D721Med (cell line): Measurements from ENCODE around the gene GBP1.

ENCODE experiments used
- DNase-seq: peaks from one replicate; pipeline ENCODE4 v3.0.0; 2011; ENCODE audit warnings: low spot score; ENCODE audit not compliant: insufficient read length
- FAIRE-seq: peaks from 2 replicates; lab custom pipeline; 2011; peaks lifted over from hg19 to GRCh38; lab: Jason Lieb, UNC
- TF ChIP-seq, protein P1 (sequence below): IDR thresholded peaks from 2 replicates; pipeline ENCODE4 v1.5.1; 2012; ENCODE audit warnings: mild to moderate bottlenecking, control low read depth; ENCODE audit not compliant: insufficient read depth; ENCODE audit errors: missing control alignments

The GBP1 gene

DNA sequence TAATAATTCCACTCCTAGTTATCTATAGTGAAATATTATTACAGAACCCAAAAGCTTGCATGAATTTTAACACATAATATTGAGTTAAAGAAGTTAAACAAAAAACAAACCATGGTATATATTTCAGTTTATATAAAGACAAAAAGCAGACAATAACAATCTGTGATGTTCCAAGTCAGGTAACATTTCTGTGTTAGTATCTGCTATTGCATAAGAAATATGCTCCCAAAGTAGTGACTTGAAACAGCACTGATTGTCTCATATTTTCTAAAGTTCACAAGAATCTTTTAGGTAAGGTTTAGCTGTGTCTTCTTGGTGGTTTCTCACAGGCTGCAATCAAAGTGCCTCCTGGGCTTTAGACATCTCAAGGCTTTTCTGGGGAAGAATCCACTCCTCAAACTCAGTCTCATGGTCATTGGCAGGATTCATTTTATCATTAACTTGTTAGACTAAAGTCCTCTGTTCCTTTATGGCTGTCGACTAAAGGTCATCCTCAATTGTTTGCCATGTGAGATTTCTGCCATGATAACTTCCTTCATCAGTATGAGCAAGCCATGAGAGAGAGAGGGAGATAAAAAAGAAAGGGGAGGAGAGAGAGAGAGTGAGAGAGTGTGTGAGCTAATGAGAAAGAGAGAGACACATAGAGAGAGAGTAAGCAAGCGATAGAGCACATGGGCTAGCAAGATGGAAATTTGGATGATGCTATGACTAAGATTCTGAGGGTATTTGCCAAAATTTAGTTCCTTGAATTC lies 19.9 kb downstream of the GBP1 start:
- TF ChIP-seq, protein P1, sequence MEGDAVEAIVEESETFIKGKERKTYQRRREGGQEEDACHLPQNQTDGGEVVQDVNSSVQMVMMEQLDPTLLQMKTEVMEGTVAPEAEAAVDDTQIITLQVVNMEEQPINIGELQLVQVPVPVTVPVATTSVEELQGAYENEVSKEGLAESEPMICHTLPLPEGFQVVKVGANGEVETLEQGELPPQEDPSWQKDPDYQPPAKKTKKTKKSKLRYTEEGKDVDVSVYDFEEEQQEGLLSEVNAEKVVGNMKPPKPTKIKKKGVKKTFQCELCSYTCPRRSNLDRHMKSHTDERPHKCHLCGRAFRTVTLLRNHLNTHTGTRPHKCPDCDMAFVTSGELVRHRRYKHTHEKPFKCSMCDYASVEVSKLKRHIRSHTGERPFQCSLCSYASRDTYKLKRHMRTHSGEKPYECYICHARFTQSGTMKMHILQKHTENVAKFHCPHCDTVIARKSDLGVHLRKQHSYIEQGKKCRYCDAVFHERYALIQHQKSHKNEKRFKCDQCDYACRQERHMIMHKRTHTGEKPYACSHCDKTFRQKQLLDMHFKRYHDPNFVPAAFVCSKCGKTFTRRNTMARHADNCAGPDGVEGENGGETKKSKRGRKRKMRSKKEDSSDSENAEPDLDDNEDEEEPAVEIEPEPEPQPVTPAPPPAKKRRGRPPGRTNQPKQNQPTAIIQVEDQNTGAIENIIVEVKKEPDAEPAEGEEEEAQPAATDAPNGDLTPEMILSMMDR = no peak
- DNase-seq (no peak), FAIRE-seq (no peak)

DNA sequence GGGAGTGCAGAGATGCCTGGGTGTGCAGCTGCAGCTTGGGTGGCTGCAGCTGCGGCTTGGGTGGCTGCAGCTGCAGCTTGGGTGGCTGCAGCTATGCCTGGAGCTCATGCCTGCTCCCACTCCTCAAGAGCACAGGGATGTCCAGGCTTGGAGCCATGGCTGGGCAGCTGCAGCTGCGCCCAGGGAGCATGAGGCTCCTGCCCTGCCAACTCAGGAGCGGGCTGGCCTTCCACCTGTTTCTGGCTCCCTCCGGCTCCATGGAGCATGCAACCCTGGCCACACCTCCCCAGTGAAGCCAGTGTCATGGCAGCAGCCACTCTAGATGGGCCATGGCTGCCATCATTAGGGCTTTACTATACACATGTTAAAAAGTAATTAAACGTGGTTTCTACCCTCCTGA lies 21.1 kb downstream of the GBP1 start:
- FAIRE-seq = no peak

DNA sequence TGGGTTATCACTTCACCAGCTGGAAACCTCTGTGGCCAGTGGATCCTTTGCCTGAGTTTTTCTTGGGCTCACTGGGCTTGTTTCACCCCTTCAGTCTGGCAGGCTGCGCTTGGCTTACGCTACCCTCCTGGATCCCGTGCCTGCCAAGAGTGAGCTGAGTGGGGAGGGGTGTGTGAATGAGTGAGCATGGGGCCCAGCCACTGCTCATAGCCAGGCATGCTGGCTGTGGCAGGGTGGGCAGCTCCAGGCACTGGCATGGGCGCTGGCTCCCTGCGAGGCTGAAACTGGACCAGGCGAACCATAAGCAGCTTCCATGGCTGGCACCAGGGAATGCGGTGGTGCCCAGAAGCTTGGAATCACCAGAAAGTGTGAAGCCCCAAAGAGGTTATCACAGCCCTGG lies 22.5 kb downstream of the GBP1 start:
- TF ChIP-seq, protein P1 = no peak
- FAIRE-seq = no peak
- DNase-seq = no peak

More for the DNA sequence above, 21.1 kb downstream of the GBP1 start:
- DNase-seq = no peak
- TF ChIP-seq, protein P1 = no peak

DNA sequence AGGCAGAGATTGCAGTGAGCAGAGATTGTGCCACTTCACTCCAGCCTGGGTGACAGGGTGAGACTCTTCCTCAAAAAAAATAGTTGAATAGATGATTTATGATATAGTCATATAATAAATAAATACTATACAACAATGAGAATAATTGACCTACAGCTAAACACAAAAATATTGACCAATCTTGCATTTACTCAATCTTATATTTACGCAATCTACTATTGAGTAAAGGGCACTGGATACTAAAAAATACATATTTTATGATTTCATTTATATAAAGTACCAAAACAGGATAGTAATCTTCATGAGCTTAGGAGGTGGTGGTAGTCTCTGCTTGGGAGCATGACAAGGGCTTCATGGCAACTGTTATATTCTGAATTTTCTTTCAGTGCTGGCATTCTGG lies 23.3 kb downstream of the GBP1 start:
- TF ChIP-seq, protein P1 = no peak
- FAIRE-seq (no peak), DNase-seq (no peak)

DNA sequence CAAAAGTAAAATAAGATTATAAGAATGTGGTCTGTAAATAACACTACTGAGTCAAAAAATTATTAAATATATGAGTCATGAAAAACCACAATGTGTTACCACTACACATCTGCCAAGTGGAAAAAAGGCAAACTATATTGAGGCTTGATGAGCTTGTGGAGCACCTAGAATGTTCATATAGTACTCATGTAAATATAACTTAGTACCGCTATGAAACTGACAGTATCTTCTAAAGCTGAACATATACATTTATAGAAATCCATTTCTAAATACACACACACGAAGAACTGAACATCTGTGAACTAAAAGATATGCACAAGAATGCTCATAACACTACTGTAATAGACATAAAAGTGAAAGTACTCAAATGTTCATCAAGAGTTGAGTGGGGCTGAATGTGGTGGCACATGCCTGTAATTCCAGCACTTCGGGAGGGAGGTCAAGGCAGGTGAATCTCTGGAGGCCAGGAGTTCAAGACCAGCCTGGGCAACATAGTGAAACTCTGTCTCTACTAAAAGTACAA lies 23.8 kb downstream of the GBP1 start:
- FAIRE-seq (no peak), DNase-seq (no peak)
- TF ChIP-seq, protein P1 = no peak

DNA sequence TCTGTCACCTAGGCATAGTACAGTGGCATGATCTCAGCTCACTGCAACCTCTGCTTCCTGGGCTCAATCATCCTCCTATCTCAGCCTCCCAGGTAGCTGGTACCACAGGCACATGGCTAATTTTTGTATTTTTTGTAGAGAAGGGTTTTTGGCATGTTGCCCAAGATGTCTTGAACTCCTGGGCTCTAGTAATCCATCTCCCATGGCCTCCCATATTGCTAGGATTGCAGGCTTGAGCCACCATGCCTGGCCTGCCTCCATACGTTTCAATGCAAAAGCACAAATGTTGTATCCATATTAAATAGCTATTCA lies 24.7 kb downstream of the GBP1 start:
- no peak for DNase-seq
- TF ChIP-seq, protein P1 = no peak
- FAIRE-seq = no peak

DNA sequence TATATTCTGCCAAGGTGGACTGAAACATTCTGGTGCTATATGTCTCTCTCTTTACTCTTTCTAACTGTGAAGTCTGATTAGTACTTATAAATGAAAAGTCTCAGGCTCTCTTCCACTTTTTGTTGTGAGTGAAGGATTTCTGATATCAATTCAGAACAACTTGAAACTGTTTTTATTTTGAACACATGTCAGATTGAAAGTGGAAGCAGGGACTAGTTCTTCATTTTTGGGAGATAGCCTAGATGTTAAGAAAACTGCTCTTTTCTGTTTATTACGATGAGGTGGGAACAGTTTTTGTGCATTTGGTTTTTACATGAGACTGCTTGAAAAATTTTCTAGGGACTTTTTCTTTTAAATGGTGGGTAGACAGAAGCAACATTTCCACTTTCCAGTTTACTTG lies 27.8 kb downstream of the GBP1 start:
- no peak for FAIRE-seq

More for the DNA sequence above, 27.8 kb downstream of the GBP1 start:
- TF ChIP-seq, protein P1 = no peak
- DNase-seq = no peak
